Nephron (organoid): ENCODE results near the gene CCDC14.

Source experiments
- H3K27ac Mint-ChIP-seq, 3 experiments: 2 replicates each; pipeline ENCODE4 v1.8.0; 2020; ENCODE audit warnings: mixed read lengths in 3 of 3, mild to moderate bottlenecking in 2 of 3, moderate library complexity in 1 of 3
- H3K27me3 Mint-ChIP-seq: 2 replicates; pipeline ENCODE4 v1.8.0; 2021; ENCODE audit warnings: low read depth, mild to moderate bottlenecking, moderate library complexity, mixed read lengths
- H3K36me3 Mint-ChIP-seq: 2 replicates; pipeline ENCODE4 v1.8.0; 2020; ENCODE audit warnings: low read depth, mixed read lengths
- H3K4me1 Mint-ChIP-seq: 2 replicates; pipeline ENCODE4 v1.8.0; 2020; ENCODE audit warnings: mixed read lengths
- H3K4me3 Mint-ChIP-seq, 3 experiments: 2 replicates each; pipeline ENCODE4 v1.8.0; 2020; ENCODE audit warnings: mild to moderate bottlenecking in 3 of 3, mixed read lengths in 3 of 3, moderate library complexity in 2 of 3
- H3K9me3 Mint-ChIP-seq: 2 replicates; pipeline ENCODE4 v1.8.0; 2020; ENCODE audit warnings: mixed read lengths
- TF ChIP-seq, protein P1 (sequence below), 3 experiments: fragments of 200-600 bp; sonication (generic); IDR thresholded peaks; one replicate each; pipeline ENCODE4 v1.5.0; 2021; ENCODE audit warnings: antibody characterized with exemption in 3 of 3; ENCODE audit not compliant: unreplicated experiment in 3 of 3

The CCDC14 gene

DNA sequence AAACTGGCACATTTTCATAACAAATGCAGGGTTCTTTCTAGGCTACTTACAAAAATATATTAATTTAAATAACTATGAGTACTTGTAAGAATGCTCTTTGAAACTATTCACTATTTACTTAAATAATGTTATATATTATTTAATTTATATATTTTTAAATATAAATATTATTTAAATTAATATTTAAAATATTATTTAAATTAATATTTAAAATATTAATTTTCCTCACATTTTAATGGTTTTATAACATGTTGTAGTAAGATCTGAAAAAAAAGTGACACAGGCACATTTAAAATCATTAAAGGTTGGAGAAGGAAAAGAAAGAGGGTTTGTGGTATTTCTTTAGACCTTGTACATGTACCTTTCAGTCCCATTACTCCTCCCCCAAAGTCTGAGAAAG is 34.6 kb downstream of the CCDC14 start:
- TF ChIP-seq, protein P1, sequence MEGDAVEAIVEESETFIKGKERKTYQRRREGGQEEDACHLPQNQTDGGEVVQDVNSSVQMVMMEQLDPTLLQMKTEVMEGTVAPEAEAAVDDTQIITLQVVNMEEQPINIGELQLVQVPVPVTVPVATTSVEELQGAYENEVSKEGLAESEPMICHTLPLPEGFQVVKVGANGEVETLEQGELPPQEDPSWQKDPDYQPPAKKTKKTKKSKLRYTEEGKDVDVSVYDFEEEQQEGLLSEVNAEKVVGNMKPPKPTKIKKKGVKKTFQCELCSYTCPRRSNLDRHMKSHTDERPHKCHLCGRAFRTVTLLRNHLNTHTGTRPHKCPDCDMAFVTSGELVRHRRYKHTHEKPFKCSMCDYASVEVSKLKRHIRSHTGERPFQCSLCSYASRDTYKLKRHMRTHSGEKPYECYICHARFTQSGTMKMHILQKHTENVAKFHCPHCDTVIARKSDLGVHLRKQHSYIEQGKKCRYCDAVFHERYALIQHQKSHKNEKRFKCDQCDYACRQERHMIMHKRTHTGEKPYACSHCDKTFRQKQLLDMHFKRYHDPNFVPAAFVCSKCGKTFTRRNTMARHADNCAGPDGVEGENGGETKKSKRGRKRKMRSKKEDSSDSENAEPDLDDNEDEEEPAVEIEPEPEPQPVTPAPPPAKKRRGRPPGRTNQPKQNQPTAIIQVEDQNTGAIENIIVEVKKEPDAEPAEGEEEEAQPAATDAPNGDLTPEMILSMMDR (IDR thresholded peaks at IDR 0.05; ENCODE audit: unreplicated experiment in 3 of 3): no peak
- Mint-ChIP-seq H3K9me3 (peaks cover 29% of the 10 kb centered on the region), H3K36me3 (peaks cover 75% of the 10 kb centered on the region), H3K4me3 (no peak overlapping the region), H3K4me1 (no peaks in the 10 kb centered on the region), H3K27ac (no peak overlapping the region), H3K27me3 (no peaks in the 10 kb centered on the region)

DNA sequence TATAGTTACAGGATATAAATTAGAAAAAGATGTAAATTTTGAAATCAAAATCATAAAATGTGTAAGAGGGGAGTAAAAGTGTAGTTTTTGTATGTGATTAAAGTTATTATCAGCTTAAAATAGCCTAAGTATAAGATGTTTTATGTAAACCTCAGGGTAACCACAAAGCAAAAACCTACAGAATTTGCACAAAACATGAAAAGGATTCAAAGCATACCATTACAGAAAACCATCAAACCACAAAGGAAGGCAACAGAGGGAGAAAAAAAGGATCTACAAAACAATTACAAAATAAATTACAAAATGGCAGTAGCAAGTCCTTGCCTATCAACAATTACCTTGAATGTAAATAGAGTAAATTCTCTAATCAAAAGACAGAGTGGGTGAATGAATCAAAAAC is 40.2 kb downstream of the CCDC14 start:
- H3K4me1 Mint-ChIP-seq: no peaks in the 10 kb centered on the region
- peaks cover 53% of the 10 kb centered on the region for H3K9me3 Mint-ChIP-seq
- TF ChIP-seq, protein P1 (IDR thresholded peaks at IDR 0.05; ENCODE audit: unreplicated experiment in 3 of 3): no peak
- H3K27ac Mint-ChIP-seq: no peak overlapping the region
- peaks cover 85% of the 10 kb centered on the region for H3K36me3 Mint-ChIP-seq
- H3K4me3 Mint-ChIP-seq: no peak overlapping the region
- no peaks in the 10 kb centered on the region for H3K27me3 Mint-ChIP-seq

DNA sequence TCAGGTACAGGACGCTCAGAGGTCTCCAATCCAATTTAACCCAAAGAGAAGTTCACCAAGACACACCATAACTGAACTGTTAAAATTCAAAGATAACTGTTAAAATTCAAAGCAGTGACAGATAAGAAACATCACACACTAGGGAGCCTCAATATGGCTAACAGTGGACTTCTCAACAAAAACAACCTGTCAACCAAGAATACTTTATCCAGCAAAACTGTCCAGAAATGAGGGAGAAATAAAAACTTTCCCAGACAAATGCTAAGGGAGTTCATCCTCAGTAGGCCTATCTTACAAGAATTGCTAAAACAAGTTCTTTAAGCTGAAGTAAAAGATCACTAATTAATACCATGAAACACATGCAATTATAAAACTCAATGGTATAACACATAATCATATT is 40.6 kb downstream of the CCDC14 start:
- no peaks in the 10 kb centered on the region for H3K27me3 Mint-ChIP-seq
- TF ChIP-seq, protein P1 (IDR thresholded peaks at IDR 0.05; ENCODE audit: unreplicated experiment in 3 of 3): no peak
- H3K9me3 Mint-ChIP-seq: peaks cover 53% of the 10 kb centered on the region
- no peaks in the 10 kb centered on the region for H3K4me1 Mint-ChIP-seq
- no peak overlapping the region for H3K27ac Mint-ChIP-seq
- H3K36me3 Mint-ChIP-seq: peaks cover 84% of the 10 kb centered on the region
- H3K4me3 Mint-ChIP-seq: no peak overlapping the region

DNA sequence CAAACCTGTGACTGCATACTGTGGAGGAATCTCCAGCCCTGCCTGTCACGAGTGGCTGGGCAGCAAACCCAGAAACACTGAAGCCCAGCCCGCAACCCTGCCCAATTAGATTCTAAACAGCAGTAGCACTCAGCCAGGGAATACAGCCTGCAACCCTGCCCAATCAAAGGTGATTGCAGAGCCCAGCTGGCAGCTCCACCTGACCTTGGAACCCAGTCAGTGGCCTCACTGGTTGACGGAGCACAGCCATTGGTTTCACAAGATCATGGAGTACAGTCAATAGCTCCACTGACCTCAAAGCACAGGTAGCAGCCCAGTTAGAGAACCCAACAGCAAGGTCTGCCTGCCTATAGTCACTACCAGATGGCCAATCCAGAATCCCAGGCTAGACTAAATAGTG is 41.7 kb downstream of the CCDC14 start:
- Mint-ChIP-seq H3K4me1 (no peaks in the 10 kb centered on the region), H3K4me3 (no peak overlapping the region), H3K9me3 (peaks cover 52% of the 10 kb centered on the region), H3K27ac (no peak overlapping the region), H3K27me3 (no peaks in the 10 kb centered on the region), H3K36me3 (peaks cover 83% of the 10 kb centered on the region)
- TF ChIP-seq, protein P1 (IDR thresholded peaks at IDR 0.05; ENCODE audit: unreplicated experiment in 3 of 3): no peak

DNA sequence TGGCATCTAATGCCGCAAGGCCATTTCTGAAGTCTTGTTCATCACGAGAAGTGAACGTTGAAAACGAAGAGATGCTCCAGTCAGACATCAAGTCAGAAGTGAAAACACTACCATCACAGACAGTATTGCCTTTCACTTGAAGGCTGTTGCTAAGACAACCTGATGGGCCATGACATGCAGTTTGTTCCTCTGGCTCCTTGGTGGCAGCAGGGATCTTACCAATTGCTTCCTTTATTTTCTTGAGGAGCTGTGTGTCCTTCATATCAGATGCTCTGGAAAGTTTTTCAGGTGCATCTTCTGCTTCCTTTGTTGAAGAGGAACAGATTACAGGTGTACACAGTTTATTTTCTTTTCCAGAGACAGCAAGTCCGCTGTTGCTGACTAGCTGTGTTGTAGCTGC is 46.2 kb downstream of the CCDC14 start:
- Mint-ChIP-seq H3K27ac (no peak overlapping the region), H3K36me3 (peaks cover 47% of the 10 kb centered on the region), H3K4me3 (no peak overlapping the region), H3K27me3 (no peaks in the 10 kb centered on the region), H3K4me1 (no peaks in the 10 kb centered on the region), H3K9me3 (peaks cover 9% of the 10 kb centered on the region)
- TF ChIP-seq, protein P1 (IDR thresholded peaks at IDR 0.05; ENCODE audit: unreplicated experiment in 3 of 3): no peak

DNA sequence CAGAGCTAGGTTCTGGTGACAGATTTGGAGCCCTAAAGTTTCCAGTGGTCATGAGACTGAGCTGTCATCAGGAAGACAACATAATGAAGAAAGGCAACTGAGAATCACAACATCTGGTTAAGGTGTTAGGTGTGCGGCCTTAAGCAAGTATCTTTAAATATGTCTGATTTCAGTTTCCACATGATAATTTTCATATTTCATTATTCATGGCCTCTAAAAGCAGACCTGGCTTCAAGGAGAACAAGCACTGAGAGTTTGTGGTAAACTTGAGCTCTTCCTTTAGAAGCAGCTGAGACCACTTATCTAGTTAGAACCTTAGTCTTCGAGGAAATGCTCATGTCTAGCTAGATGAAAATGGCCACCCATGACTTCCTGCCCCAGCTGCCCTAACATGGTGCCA is 51.2 kb downstream of the CCDC14 start:
- Mint-ChIP-seq H3K4me3 (no peak overlapping the region), H3K27ac (no peak overlapping the region), H3K4me1 (no peaks in the 10 kb centered on the region), H3K36me3 (peaks cover 12% of the 10 kb centered on the region), H3K27me3 (no peaks in the 10 kb centered on the region), H3K9me3 (no peaks in the 10 kb centered on the region)
- TF ChIP-seq, protein P1 (IDR thresholded peaks at IDR 0.05; ENCODE audit: unreplicated experiment in 3 of 3): no peak
